G401.6 (cell line): ENCODE measurements around the gene POU2AF3.

Source experiments
- FAIRE-seq: peaks from 2 replicates; lab custom pipeline; 2012; peaks lifted over from hg19 to GRCh38; lab: Jason Lieb, UNC

The POU2AF3 gene

DNA sequence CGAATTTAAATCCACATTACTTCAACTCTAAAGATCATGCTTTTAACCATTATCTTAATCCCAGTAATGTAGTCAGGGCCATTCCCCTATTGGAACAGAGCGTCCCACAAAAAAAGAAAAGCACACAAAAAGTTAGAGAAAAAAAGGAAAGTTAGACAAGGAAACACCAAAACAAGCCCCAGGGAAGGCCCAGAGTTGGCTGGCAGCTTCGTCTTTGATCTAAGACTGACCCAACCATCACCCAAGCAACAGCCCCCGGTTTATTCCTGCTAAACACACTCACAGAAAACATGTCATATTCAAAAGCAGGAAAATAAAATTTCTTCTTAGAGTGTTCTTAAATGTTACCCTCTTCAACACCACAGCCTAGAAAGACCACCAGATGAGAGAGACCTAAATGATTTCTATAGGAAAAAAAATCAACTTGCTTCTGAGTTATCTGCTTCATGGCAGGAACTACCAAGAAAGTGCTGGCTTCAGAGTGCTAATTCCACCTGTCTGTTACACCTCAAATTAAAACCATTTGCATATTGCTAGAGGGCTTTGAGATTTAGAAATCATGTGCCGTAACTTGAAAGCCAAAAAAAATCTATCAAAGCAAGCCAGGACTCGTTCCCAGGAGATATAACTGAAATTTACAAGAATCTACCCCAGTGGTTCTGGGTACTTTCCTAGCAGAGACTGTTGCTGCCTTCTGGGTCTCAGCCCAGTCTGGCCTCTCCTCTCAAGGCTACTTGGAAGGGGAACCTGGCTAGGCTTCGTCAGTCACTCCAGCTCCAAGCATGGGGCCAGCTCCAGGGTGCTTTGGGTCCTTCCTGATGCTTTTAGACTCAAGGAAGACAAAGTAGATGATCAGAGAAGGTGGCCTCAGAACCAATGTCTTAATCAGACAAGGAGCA lies 31.2 kb downstream of the POU2AF3 start:
- no peak for FAIRE-seq

DNA sequence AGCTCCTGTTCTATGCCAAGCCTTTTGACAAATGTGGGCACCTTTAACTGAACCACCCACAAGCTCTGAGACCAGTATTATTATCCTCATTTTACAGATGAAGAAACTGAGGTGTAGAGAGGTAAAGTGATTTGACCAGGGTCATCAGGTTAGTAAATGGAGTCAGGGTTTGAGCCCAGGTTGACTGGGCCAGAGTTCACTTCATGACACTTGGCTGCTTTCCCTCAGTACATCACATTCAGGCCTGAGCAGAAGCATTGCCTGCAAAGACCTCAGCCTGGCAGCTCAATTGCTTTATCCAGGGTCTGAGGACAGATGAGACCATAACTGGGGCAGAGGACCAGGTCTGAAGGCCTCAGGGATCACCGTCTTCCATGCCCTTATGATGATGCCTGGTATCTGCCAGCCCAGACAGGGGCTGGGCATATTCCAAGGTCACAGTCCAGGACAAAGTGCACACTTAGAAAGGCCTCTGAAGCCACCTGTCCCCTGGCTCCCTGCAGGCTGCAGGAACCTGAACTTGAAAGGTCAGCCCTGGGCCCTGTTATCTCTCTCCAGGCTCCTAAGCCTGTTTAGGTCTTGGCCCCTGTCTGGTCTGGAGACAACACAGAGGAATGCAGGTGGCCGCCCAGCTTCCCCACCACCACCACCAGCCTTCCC lies 32.0 kb downstream of the POU2AF3 start:
- no peak for FAIRE-seq

DNA sequence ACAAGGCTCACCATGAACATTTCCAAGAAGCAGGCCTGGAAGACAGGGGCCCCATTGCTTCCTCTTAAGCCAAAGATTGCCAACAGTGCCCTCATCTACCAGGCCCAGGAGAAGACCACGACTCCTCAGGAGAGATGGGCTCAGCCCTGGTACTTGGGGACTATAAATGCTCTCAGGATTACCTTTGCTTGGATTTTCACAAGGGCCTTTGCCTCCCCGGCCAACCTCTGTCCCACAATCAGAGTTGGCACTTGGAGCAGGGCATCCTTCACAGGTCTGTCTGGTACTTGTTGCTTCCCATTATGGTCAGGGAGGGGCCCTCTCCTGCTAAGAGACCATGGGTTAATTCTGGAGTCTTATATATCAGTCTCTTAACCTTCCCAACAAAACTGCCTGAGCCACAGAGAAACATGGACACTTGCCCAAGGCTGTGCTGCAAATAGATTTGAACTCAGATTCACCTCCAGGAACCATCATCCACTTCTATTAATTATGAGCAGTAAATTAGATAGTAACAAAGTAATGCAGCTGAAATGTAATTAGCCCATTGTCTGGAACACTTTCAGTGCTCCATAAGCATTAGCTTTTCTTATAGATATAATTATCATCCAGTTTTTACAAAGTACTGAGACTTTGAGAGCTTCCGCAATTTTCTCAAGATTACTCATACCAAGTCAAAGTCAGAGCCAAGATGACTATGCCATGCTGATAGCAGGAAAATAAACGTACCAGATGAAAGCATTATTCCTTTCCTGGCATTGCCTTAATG lies 33.5 kb downstream of the POU2AF3 start:
- FAIRE-seq, result no peak

DNA sequence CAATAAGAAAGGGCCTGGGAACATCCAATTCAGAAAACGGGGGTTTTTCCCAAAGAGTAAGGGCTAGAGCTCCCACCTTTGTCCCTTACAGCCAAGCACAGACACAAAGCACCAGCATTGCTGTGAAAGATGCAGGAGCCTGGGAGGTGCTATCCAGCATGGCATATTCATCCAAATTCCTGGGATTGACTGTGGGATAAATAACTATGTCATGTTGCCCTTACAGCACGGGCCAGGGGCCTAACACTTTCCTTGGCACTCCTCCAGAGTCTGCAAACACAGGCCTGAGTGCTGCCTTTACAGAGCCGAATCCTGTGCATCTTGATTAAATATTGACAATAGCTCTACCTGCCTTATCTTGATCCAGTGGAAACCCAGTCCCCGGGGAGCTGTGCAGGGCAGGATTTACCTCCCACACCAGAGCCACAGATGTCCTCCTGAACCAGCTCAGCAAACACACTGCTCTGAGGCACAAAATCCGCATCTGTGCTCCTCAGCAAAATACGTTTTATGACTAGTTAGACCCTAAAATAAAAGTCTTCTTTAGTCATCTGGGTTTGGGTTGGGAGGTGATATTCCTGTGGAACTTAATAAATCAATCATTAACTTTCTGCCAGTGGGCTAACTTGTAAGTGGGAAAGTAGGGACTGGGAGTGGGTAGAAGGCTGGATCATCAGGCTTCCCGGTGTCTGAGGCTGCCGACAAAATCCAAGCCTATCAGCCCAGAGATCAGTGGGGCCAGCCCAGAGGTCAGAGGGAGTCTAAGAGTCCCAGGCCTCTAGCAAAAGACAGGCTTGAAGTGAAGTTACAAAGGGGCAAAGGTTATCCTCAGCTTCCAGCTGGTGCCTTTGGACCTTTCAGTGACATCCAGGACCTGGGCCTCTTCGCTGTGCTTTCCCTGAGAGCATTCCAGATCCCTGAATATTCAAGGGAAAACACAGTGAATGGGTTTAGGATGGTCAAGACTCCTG lies 36.5 kb downstream of the POU2AF3 start:
- FAIRE-seq, result no peak

DNA sequence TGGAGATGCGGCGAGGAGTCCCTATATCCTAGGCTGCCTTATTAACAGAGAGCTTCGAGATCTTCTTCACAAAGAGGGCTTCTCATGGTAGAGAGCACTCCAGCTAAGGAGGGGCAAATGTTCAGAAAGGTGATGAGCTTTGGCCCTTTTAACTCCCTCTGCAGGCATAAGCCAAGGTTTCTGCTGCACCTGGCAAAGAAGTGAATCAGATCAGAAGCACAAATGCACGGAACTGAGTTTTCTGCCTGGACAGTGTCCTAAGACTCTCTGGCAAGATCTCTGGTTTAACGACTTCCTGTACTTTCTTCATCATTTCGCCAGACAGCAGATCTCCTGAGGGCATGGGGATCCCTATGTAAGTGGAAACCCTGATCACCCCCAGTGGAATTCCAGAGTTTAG lies 37.2 kb downstream of the POU2AF3 start:
- FAIRE-seq, result no peak

DNA sequence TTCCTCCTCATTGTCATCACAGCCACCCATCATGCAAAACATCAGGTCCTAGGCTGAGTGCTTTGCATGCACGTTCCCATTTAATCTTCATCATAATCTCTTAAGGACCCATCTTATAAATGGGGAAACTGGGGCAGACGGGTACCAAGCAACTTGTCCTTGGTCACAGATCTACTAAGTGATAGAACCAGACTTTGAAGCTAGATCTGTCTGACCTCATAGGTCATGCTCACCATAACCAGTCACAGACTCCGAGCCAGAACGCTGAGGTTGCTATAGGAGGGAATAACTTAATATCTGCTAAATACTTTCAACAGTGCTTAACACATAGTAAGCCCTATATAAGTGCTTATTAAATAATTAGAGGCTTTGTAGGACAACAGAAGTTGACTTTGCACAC lies 37.7 kb downstream of the POU2AF3 start:
- FAIRE-seq, result no peak

DNA sequence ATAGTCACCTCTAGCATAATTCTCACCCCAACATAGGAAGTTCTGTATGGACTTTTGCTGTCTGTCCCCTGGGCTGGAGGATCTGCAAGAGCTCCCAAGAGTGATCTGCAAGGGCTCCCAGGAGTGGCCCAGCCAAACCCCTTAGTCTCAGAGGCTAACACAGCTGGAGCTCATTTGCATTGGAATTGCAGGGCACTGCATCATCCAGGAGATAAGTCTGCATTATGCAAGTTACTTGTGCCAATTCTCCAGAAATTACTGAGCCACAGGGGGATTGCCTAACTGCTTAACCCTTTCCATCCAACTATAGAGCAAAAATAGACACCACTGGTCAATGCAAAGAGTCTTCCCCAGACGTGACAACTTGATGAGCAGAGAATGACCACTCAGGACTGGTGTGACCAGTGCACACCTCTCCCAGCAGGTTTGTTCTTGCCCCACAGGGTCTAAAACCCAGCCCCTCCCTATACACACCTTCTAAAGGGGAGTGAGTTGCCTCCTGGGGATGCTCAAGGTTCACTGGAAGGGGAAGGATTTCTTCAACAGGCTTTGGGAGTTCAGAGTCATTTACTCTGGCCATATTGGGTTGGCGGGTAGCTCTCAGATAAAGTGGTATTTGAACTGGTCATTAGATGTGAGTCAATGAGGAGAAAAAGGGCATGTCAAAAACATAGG lies 38.4 kb downstream of the POU2AF3 start:
- no peak for FAIRE-seq

DNA sequence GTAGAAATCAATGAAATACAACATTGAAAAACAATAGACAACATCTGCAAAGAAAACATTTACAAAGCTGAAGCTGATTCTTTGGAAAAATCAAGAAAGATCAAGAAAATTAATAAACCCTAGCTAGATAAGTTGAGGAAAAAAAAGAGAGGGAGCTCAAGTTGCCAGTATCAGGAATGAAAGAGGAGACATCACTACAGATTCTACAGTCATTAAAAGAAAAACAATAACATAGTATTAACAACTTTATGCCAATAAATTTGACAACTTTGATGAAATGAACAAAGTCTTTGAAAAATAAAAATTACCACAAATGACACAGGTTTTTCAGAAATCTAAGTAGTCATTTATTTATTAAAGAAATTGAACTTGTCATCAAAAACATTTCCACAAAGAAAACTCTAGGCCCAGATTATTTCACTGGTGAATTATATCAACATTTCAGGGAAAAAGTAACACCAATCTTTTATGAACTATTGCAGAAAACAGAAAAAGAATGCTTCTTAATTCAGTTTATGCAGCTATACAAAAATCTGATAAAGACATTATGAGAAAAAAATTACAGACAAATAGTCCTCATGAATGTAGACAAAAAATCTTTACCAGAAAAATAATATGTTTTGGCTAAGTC lies 41.5 kb downstream of the POU2AF3 start:
- no peak for FAIRE-seq

DNA sequence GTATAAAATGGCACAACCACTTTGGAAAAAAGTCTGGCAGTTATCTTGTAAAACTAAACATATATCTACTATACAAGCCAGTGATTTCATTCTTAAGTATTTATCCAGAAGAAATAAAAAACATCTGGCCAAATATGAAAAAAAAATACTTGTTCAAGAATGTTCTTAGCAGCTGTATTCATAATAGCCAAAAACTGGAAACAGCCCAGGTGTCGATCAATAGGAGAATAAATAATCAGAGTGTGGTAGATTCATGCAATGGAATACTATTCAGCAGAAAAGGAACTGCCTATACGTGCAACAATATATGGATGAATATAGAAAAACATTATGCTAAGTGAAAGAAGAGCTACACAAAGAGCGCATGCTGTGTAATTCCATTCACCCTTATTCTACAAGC lies 44.0 kb downstream of the POU2AF3 start:
- FAIRE-seq, result no peak

DNA sequence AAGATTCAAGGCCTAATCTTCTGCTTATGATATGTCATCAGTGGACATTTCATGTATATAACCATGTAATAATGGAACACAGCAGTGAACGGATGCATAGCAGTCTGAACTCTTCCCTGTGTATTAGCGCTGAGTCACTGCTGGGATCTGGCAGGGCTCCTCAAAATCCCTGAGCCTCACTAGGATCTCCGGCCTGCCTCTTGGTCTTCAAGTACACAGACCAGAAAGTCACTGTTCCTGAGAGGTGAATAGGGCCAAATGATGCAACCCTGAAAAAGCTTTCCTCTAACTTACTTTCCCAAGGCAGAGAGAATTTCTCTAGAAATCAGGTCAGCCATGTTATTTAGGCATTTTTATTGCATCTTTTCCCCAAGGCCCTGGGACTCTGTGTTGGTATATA lies 45.7 kb downstream of the POU2AF3 start:
- FAIRE-seq, result no peak

DNA sequence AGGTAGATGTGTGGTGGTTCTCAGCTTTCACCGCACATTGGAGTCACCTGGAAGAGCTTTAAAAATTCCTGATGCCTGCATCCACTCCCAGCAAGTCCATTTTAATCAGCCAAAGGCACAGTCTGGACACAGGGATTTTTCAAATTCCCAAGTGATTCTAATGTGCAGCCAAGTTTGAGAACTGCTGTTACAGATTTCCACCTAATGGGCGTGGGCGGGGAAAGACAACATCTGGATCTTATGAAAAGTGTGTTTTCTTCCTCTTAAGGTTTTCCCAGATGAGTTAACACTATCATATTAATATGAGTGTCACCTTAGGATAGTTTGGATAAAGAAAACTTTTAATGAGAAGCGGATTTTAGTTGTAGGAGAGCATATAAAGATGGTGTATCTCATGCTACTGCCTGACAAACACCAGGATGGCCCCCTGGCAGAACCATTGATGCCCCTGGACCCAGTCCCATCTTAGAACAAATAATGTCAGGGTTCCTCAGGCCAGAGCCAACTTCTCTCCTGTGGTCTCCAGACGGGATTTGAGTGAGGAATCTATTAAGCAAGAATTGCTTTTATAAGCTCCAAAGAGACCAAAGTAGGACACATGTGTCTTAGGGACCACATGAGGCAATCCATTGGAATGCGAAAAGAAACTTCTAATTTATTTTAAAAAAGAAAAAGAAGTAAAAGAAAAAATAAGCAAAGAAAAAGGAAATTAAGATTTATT lies 48.8 kb downstream of the POU2AF3 start:
- no peak for FAIRE-seq

DNA sequence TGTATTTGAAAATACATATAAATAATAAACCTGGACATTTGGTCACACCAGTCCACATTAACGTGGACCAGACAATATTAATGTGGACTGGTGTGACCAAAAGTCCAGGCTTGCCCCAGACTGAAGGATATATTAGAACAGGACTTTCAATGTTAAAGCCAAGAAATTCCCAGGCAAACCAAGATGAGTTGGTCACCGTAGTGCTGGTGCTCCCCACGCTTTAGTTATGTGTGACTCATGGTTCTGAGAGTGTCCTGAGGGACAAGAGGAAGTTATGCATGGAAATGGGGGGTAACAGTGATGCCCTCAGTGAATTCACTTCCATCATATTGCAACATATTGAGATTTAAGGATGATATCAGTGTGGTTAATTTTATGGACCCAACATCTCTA lies 49.4 kb downstream of the POU2AF3 start:
- no peak for FAIRE-seq

DNA sequence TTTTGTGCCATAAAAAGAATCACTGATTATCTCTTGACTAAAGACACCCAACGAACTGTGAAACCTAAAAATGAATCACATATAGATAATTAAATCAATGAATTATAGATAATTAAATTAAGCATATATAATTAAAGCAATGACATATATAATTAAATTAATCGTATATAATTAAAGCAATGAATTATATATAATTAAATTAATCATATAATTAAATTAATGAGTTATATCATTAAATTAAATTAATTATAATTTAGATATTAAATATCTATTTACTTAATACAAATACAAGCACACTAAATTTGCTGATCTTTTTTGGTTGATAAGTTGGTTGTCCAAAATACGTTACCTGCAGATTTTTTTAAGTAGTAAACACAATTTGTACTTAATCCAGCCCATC lies 49.8 kb downstream of the POU2AF3 start:
- FAIRE-seq, result peak; percentile 95

DNA sequence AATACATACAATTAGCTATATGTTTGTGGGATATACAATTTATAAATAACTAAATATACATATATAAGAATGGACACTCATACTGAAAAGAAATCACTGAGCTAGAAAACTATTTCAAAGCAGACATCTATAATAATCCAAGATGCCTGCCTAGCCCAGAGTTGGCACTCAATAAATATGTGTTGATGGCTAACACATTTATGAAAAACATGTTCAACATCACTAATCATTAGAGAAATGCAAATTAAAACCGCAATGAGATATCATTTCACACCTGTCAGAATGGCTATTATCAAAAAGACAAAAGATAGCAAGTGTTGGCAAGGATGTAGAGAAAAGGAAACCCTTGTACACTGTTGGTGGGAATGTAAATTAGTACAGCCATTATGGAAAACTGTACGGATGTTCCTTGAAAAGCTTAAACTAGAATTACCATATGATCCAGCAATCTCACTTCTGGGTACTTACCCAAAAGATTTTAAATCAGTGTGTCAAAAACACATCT lies 50.9 kb downstream of the POU2AF3 start:
- no peak for FAIRE-seq

DNA sequence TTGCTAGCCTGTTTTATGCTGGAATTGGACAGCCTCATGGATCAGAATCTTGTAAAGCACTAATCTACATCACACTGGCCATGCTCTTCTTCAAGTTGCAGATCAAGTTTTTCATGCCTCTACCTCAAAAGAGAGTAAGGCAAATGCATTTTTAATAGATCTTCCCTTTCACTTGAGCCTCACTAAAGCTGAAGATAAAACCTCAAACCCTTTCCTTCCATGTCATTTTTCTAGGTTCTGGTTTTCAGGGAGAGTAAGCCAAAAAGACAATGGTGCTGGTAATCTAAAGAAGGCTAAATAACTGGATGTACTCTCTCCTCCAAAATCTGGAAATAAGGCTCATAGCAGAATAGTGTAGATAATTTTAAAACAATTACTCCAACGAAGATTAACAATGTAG lies 52.5 kb downstream of the POU2AF3 start:
- FAIRE-seq, result no peak

DNA sequence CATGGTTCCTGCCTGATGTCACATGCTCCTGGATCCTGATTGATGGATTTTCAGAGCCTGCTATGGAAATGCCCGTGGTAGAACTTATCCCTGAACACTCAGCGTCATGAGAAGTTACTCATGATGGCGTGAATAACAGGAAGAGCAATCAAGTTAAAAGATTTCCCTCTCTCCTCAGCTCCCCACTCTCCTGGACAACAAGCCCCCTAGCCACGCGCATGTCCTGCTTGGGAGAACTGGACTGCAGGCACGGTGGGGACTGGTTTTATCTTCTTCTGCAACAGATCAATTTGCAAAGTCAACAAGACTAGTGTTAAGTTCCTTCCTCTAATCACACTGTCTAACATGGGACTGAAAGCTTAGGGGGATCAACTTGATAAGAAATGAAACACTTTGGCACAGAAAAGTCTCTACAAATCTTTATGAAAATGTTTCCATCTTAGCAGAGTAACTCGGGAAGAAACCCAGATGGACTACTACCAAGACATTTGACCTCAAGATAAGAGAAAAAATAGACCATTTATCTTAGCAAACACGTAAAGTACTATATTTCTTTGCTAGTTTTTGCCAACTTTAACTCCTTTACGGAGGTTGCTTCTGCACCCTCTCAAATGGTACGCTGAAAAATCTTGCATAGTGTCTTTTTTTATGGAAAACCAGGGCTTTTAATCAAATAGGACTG lies 53.2 kb downstream of the POU2AF3 start:
- no peak for FAIRE-seq

DNA sequence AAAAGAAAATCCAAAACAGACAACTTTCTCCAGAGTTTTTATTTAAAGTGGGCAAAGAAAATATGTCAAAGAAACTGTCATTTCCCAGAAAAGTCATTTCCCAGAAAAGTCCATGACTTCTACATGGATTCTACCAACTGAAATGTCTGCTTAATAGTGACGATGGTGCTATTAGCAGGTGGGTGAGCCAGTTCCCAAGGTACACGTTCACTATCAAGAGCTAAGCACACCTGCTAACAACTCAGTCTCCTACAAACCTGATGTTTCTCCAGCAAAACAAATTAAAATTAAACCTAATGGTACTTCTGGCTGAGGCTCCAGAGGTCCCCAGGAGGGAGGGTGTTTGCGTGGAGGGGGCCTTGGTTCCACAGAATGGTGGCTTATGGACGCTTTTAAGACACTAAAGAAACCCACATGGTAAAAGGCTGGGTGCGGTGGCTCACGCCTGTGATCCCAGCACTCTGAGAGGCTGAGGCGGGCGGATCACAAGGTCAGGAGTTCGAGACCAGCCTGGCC lies 53.9 kb downstream of the POU2AF3 start:
- no peak for FAIRE-seq

DNA sequence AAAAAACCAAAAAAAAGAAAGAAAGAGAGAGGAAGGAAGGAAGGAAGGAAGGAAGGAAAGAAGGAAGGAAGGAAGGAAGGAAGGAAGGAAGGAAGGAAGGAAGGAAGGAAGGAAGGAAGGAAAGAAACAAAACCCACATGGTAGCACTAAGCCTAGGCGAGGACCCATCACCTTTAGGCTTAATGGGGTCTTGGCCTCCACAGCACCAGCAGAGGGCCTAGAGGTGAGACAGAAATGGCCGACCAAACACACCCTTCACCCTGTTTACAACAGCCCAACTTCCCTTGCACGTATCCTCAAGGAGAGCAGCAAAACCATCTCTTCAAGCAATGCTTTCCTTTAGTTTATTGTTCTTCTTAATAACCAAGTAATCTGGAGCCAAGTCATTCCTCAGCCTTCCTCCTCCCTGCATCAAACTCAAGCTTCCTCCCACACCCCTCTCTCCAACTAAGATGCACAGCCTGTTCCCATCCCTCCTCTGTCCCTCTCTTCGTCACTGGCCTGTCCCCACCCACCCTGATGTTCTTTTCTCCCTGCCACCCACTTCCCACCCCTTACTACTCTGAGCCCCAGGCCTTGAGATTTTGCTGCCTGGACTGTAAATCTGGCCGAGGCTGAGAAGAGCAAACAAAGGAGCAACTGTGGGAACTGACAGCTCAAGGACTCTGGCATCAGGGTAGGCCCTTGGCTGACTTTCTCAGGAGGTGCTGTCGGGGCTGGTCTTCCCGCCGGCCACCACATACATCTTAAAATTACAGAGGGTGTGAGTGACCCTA lies 54.8 kb downstream of the POU2AF3 start:
- FAIRE-seq, result no peak
